Measurements from ENCODE around the gene IMP4. TPM values are rescaled to one million over a fixed set of nuclear protein-coding genes. Genes with fewer than 3 reads are reported as not detected.

Gene IMP4
- total and polyA plus RNA-seq, 10 of the 15 experiments (the other 5 are each of a cell fraction or from before 2014, with no cell fraction given), result 41.4 to 242 (median 166) TPM

DNA sequence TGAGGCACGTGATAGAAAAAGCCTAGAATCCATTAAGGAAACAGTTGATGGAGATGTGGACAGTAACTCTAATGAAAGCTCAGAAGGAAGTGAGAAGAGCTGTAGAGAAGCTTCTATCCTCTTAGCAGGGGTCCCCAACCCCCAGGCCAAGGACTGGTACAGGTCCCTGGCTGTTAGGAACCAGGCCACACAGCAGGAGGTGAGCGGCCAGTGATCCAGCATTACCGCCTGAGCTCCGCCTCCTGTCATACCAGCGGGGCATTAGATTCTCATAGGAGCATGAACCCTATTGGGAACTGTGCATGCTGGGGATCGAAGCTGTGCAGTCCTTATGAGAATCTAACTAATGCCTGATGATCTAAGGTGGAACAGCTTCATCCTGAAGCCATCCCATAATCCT lies 8.7 kb upstream of the IMP4 start:
- ChIA-PET POLR2A (interaction anchor here (1.5 kb wide), 1 partner anchor 153 kb away, joined by 3 read pairs; the partner anchor contains the start of gene SMPD4), CTCF (interaction anchor here (0.7 to 9.8 kb wide), 10 partner anchors 8 to 1339 kb away, joined by 3 to 74 read pairs (median 6); partner anchors contain the start of genes IMP4, MZT2B and SMPD4), RAD21 (ENCODE audit: unreplicated experiment) (interaction anchor here (1.0 to 2.7 kb wide), 4 partner anchors 17 to 1339 kb away, joined by 4 to 25 read pairs (median 8); no protein-coding TSS in a partner anchor), SMC1A (ENCODE audit: uncharacterized antibody, unreplicated experiment) (interaction anchor here (2.5 to 3.9 kb wide), 3 partner anchors 8 to 1338 kb away, joined by 7 to 24 read pairs (median 20); partner anchors contain the start of gene IMP4)
- TF ChIP-seq, protein P1, sequence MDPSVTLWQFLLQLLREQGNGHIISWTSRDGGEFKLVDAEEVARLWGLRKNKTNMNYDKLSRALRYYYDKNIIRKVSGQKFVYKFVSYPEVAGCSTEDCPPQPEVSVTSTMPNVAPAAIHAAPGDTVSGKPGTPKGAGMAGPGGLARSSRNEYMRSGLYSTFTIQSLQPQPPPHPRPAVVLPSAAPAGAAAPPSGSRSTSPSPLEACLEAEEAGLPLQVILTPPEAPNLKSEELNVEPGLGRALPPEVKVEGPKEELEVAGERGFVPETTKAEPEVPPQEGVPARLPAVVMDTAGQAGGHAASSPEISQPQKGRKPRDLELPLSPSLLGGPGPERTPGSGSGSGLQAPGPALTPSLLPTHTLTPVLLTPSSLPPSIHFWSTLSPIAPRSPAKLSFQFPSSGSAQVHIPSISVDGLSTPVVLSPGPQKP (IDR thresholded peaks at IDR 0.05; ENCODE audit: low read depth, low read length), result no peak
- TF ChIP-seq GABPA (IDR thresholded peaks at IDR 0.05; ENCODE audit: low read depth) (no peak), BHLHE40 (IDR thresholded peaks at IDR 0.05; ENCODE audit: borderline replicate concordance in 1 of 2, low read depth in 2 of 2, low read length in 1 of 2) (no peak), TCF3 (IDR thresholded peaks at IDR 0.05; ENCODE audit: borderline replicate concordance, insufficient read depth, low read depth, low read length) (no peak), IKZF1 (conservative IDR thresholded peaks at IDR 0.05) (no peak), NFYB (IDR thresholded peaks at IDR 0.05; ENCODE audit: insufficient read depth, low read depth, low read length) (no peak), SMAD5 (IDR thresholded peaks at IDR 0.05; ENCODE audit: low read depth) (no peak), ZZZ3 (IDR thresholded peaks at IDR 0.05; ENCODE audit: control insufficient read depth, insufficient read length, low read depth) (no peak), E2F8 (IDR thresholded peaks at IDR 0.05; ENCODE audit: low read depth, partially characterized antibody) (no peak), RELA (IDR thresholded peaks at IDR 0.05; ENCODE audit: borderline replicate concordance, partially characterized antibody) (no peak), MTA3 (IDR thresholded peaks at IDR 0.05; ENCODE audit: borderline replicate concordance, low read length) (no peak), ATF7 (IDR thresholded peaks at IDR 0.05; ENCODE audit: low read depth) (no peak), HDGF (IDR thresholded peaks at IDR 0.05) (no peak)
- TF ChIP-seq, protein P2, sequence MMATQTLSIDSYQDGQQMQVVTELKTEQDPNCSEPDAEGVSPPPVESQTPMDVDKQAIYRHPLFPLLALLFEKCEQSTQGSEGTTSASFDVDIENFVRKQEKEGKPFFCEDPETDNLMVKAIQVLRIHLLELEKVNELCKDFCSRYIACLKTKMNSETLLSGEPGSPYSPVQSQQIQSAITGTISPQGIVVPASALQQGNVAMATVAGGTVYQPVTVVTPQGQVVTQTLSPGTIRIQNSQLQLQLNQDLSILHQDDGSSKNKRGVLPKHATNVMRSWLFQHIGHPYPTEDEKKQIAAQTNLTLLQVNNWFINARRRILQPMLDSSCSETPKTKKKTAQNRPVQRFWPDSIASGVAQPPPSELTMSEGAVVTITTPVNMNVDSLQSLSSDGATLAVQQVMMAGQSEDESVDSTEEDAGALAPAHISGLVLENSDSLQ (IDR thresholded peaks at IDR 0.05), result no peak
- TF ChIP-seq, protein P3, sequence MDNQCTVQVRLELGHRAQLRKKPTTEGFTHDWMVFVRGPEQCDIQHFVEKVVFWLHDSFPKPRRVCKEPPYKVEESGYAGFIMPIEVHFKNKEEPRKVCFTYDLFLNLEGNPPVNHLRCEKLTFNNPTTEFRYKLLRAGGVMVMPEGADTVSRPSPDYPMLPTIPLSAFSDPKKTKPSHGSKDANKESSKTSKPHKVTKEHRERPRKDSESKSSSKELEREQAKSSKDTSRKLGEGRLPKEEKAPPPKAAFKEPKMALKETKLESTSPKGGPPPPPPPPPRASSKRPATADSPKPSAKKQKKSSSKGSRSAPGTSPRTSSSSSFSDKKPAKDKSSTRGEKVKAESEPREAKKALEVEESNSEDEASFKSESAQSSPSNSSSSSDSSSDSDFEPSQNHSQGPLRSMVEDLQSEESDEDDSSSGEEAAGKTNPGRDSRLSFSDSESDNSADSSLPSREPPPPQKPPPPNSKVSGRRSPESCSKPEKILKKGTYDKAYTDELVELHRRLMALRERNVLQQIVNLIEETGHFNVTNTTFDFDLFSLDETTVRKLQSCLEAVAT (IDR thresholded peaks at IDR 0.05), result no peak
- TF ChIP-seq, protein P4, sequence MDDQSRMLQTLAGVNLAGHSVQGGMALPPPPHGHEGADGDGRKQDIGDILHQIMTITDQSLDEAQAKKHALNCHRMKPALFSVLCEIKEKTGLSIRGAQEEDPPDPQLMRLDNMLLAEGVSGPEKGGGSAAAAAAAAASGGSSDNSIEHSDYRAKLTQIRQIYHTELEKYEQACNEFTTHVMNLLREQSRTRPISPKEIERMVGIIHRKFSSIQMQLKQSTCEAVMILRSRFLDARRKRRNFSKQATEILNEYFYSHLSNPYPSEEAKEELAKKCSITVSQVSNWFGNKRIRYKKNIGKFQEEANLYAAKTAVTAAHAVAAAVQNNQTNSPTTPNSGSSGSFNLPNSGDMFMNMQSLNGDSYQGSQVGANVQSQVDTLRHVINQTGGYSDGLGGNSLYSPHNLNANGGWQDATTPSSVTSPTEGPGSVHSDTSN (IDR thresholded peaks at IDR 0.05; ENCODE audit: insufficient replicate concordance, low read depth, low read length), result no peak
- 83% methylated on average over 6 of the region's 6 CpGs for WGBS (ENCODE audit: insufficient coverage, insufficient replicate concordance, low lambda C conversion rate, missing lambda C conversion rate)
- in situ Hi-C loops (cut with MboI) (loop anchor here (25.0 kb wide), 1 partner anchor 1478 kb away; no protein-coding TSS in a partner anchor), intact Hi-C loops (cut with micrococcal nuclease; ENCODE audit: unreplicated experiment) (loop anchor here (10.0 kb wide), 2 partner anchors 309 to 1811 kb away; no protein-coding TSS in a partner anchor)
- H3K9me3 ChIP-seq (replicated peaks; ENCODE audit: control insufficient read depth, insufficient read depth, low read length), result no peaks in the 10 kb centered on the region; the same call in 2 of the 3 replicates
- H3K79me2 ChIP-seq (ENCODE audit: control insufficient read depth, insufficient read depth, low read length), result no peaks in the 10 kb centered on the region
- no peaks in the 10 kb centered on the region for H3K27me3 ChIP-seq (replicated peaks in 1 of 2; ENCODE audit: control insufficient read depth in 2 of 2, insufficient read depth in 2 of 2, low read length in 1 of 2)
- H3K4me3 ChIP-seq, result no peak overlapping the region
- H2AFZ ChIP-seq (ENCODE audit: control insufficient read depth, low read depth, low read length), result no peak overlapping the region
- H3K9ac ChIP-seq (ENCODE audit: control insufficient read depth, insufficient read depth, low read length), result no peak overlapping the region
- FAIRE-seq, result no peak
- no peak for ATAC-seq
- no TSS peak for BruUV-seq (replicated peaks)
- H3K4me1 ChIP-seq (ENCODE audit: control insufficient read depth, insufficient read depth, low read length), result no peaks in the 10 kb centered on the region
- no peak for DNase-seq (ENCODE audit: low read depth, low spot score)
- no peaks in the 10 kb centered on the region for H4K20me1 ChIP-seq (ENCODE audit: control insufficient read depth, insufficient read depth)
- H3K36me3 ChIP-seq (ENCODE audit: control insufficient read depth in 2 of 2, insufficient read depth in 2 of 2, low read length in 1 of 2), result peaks cover 0 to 1% of the 10 kb centered on the region in 2 experiments; a peak in 1 of 4 replicates
- no peak overlapping the region for H3K27ac ChIP-seq (ENCODE audit: control insufficient read depth, insufficient read depth)
- no peak overlapping the region for H3K4me2 ChIP-seq (ENCODE audit: control insufficient read depth, insufficient read depth)

Data from GM12878 (cell line).